Bronchial epithelial cell (primary cell): ENCODE measurements around the gene ST3GAL4. TPM values are rescaled to one million over a fixed set of nuclear protein-coding genes. Genes with fewer than 3 reads are reported as not detected.

ENCODE experiments used
- DNase-seq: peaks from one replicate; pipeline ENCODE4 v3.0.0-alpha.2; 2010; ENCODE audit warnings: low read depth
- FAIRE-seq: peaks from 2 replicates; lab custom pipeline; 2011; peaks lifted over from hg19 to GRCh38; lab: Jason Lieb, UNC
- H3K27me3 ChIP-seq: 2 replicates; pipeline ENCODE4 v1.5.1; 2011; ENCODE audit warnings: low read length; ENCODE audit not compliant: control insufficient read depth, insufficient read depth
- H3K36me3 ChIP-seq: 2 replicates; pipeline ENCODE4 v1.5.1; 2011; ENCODE audit warnings: low read length; ENCODE audit not compliant: control insufficient read depth, insufficient read depth
- H3K4me3 ChIP-seq: 2 replicates; pipeline ENCODE4 v1.5.1; 2011; ENCODE audit warnings: mild to moderate bottlenecking, low read depth, low read length, control low read depth
- CTCF ChIP-seq: IDR thresholded peaks from 2 replicates; pipeline ENCODE4 v1.5.1; 2011; ENCODE audit warnings: mild to moderate bottlenecking, moderate library complexity, low read length, control low read depth, inconsistent platforms; ENCODE audit not compliant: insufficient read depth, severe bottlenecking
- total RNA-seq: library from RNA; depleted of rRNA; stranded (reverse); fragments of >200 nt; gene quantifications from 2 replicates; pipeline ENCODE4 v1.2.1, GENCODE V29; 2014

Gene ST3GAL4
- total RNA-seq, 1 donor from 2014 or later: 12.4 TPM

- FAIRE-seq (no peak), DNase-seq (peak; percentile 70)
These were observed 13.7 kb upstream of the ST3GAL4 start for GRCh38 chr11:126341760-126342161.

GRCh38 chr11:126343051-126343450, 12.4 kb upstream of the ST3GAL4 start:
- TF ChIP-seq CTCF: no peak
- Histone ChIP-seq H3K4me3 (no peak overlapping the region), H3K36me3 (peaks cover 2% of the 10 kb centered on the region), H3K27me3 (no peaks in the 10 kb centered on the region)
- DNase-seq (no peak), FAIRE-seq (no peak)

More at GRCh38 chr11:126341760-126342161, 13.7 kb upstream of the ST3GAL4 start:
- Histone ChIP-seq H3K27me3 (no peaks in the 10 kb centered on the region), H3K4me3 (no peak overlapping the region), H3K36me3 (peaks cover 2% of the 10 kb centered on the region)
- TF ChIP-seq CTCF: no peak

GRCh38 chr11:126344141-126345080, 11.1 kb upstream of the ST3GAL4 start:
- TF ChIP-seq CTCF: no peak
- no peak for FAIRE-seq
- H3K36me3 ChIP-seq: peaks cover 3% of the 10 kb centered on the region
- no peak overlapping the region for H3K4me3 ChIP-seq
- DNase-seq: no peak
- no peaks in the 10 kb centered on the region for H3K27me3 ChIP-seq

GRCh38 chr11:126345283-126345682, 10.2 kb upstream of the ST3GAL4 start:
- Histone ChIP-seq H3K4me3 (no peak overlapping the region), H3K36me3 (peaks cover 3% of the 10 kb centered on the region), H3K27me3 (no peaks in the 10 kb centered on the region)
- no peak for FAIRE-seq
- TF ChIP-seq CTCF: no peak
- no peak for DNase-seq

GRCh38 chr11:126345759-126346585, 9.5 kb upstream of the ST3GAL4 start:
- TF ChIP-seq CTCF: no peak
- FAIRE-seq: no peak
- no peak overlapping the region for H3K4me3 ChIP-seq
- no peaks in the 10 kb centered on the region for H3K27me3 ChIP-seq
- H3K36me3 ChIP-seq: peaks cover 3% of the 10 kb centered on the region
- peak; percentile 65 for DNase-seq
